HEK293 (cell line): ENCODE data around the gene ZFAND2B.

Source experiments
- KLF16 ChIP-seq: fragments of 450-650 bp; formaldehyde crosslinking; IDR thresholded peaks from 2 replicates; pipeline ENCODE4 v1.5.1; 2017; ENCODE audit warnings: missing biosample characterization, missing genetic modification characterization
- MZF1 ChIP-seq: fragments of 450-650 bp; formaldehyde crosslinking; IDR thresholded peaks from 2 replicates; pipeline ENCODE4 v1.5.1; 2017; ENCODE audit warnings: missing biosample characterization, missing genetic modification characterization, borderline replicate concordance
- OSR2 ChIP-seq: fragments of 450-650 bp; formaldehyde crosslinking; IDR thresholded peaks from 2 replicates; pipeline ENCODE4 v1.5.1; 2016; ENCODE audit warnings: missing biosample characterization, missing genetic modification characterization
- OVOL3 ChIP-seq: fragments of 450-650 bp; formaldehyde crosslinking; IDR thresholded peaks from 2 replicates; pipeline ENCODE4 v1.5.1; 2016; ENCODE audit warnings: missing biosample characterization, missing genetic modification characterization
- SP2 ChIP-seq: fragments of 450-650 bp; formaldehyde crosslinking; IDR thresholded peaks from 2 replicates; pipeline ENCODE4 v1.5.1; 2016; ENCODE audit warnings: missing biosample characterization, missing genetic modification characterization
- ZBTB8A ChIP-seq: fragments of 450-650 bp; formaldehyde crosslinking; IDR thresholded peaks from 2 replicates; pipeline ENCODE4 v1.5.1; 2016; ENCODE audit warnings: missing biosample characterization, missing genetic modification characterization
- ZEB2 ChIP-seq: fragments of 450-650 bp; formaldehyde crosslinking; IDR thresholded peaks from 2 replicates; pipeline ENCODE4 v1.5.1; 2016; ENCODE audit warnings: missing biosample characterization, missing genetic modification characterization
- ZFHX2 ChIP-seq: fragments of 450-650 bp; formaldehyde crosslinking; conservative IDR thresholded peaks from 2 replicates; pipeline ENCODE4 v1.5.1; 2016; ENCODE audit warnings: missing biosample characterization, missing genetic modification characterization
- ZNF10 ChIP-seq: fragments of 450-650 bp; formaldehyde crosslinking; IDR thresholded peaks from 2 replicates; pipeline ENCODE4 v1.5.1; 2017; ENCODE audit warnings: missing biosample characterization, missing genetic modification characterization
- ZNF121 ChIP-seq: fragments of 450-650 bp; formaldehyde crosslinking; IDR thresholded peaks from 2 replicates; pipeline ENCODE4 v1.5.1; 2016; ENCODE audit warnings: missing biosample characterization, missing genetic modification characterization
- ZNF138 ChIP-seq: fragments of 450-650 bp; formaldehyde crosslinking; IDR thresholded peaks from 2 replicates; pipeline ENCODE4 v1.5.1; 2016; ENCODE audit warnings: missing biosample characterization, missing genetic modification characterization, borderline replicate concordance
- ZNF311 ChIP-seq: fragments of 450-650 bp; formaldehyde crosslinking; IDR thresholded peaks from 2 replicates; pipeline ENCODE4 v1.5.1; 2017; ENCODE audit warnings: missing biosample characterization, missing genetic modification characterization, borderline replicate concordance
- ZNF341 ChIP-seq: fragments of 450-650 bp; formaldehyde crosslinking; IDR thresholded peaks from 2 replicates; pipeline ENCODE4; 2016; ENCODE audit warnings: low read depth, missing biosample characterization, missing genetic modification characterization
- ZNF423 ChIP-seq: fragments of 450-650 bp; formaldehyde crosslinking; IDR thresholded peaks from 2 replicates; pipeline ENCODE4 v1.5.1; 2016; ENCODE audit warnings: missing biosample characterization, missing genetic modification characterization
- ZNF600 ChIP-seq: fragments of 450-650 bp; formaldehyde crosslinking; IDR thresholded peaks from 2 replicates; pipeline ENCODE4 v1.5.1; 2016; ENCODE audit warnings: missing biosample characterization, missing genetic modification characterization
- ZNF660 ChIP-seq: fragments of 450-650 bp; IDR thresholded peaks from 2 replicates; pipeline ENCODE4 v1.5.1; 2018; ENCODE audit warnings: missing biosample characterization, mild to moderate bottlenecking, missing genetic modification characterization
- ZSCAN30 ChIP-seq: fragments of 450-650 bp; IDR thresholded peaks from 2 replicates; pipeline ENCODE4 v1.5.1; 2018; ENCODE audit warnings: missing biosample characterization, mild to moderate bottlenecking, missing genetic modification characterization, moderate library complexity
- ZXDB ChIP-seq: fragments of 450-650 bp; formaldehyde crosslinking; IDR thresholded peaks from 2 replicates; pipeline ENCODE4 v1.5.1; 2016; ENCODE audit warnings: missing biosample characterization, missing genetic modification characterization
- TF ChIP-seq, protein P1 (sequence below): fragments of 450-650 bp; formaldehyde crosslinking; conservative IDR thresholded peaks from 2 replicates; pipeline ENCODE4 v1.5.1; 2016; ENCODE audit warnings: low read depth, missing biosample characterization, missing genetic modification characterization
- TF ChIP-seq, protein P2 (sequence below): fragments of 450-650 bp; formaldehyde crosslinking; optimal IDR thresholded peaks from 2 replicates; pipeline ENCODE3; 2016; ENCODE audit warnings: missing biosample characterization, mild to moderate bottlenecking, missing genetic modification characterization
- TF ChIP-seq, protein P3 (sequence below): fragments of 450-650 bp; formaldehyde crosslinking; IDR thresholded peaks from 2 replicates; pipeline ENCODE4 v1.5.1; 2016; ENCODE audit warnings: missing biosample characterization, missing genetic modification characterization
- TF ChIP-seq, protein P4 (sequence below): fragments of 450-650 bp; formaldehyde crosslinking; IDR thresholded peaks from 2 replicates; pipeline ENCODE4 v1.5.1; 2016; ENCODE audit warnings: missing biosample characterization, missing genetic modification characterization
- TF ChIP-seq, protein P5 (sequence below): fragments of 450-650 bp; formaldehyde crosslinking; IDR thresholded peaks from 2 replicates; pipeline ENCODE4 v1.5.1; 2016; ENCODE audit warnings: missing biosample characterization, missing genetic modification characterization, borderline replicate concordance

Gene ZFAND2B

DNA sequence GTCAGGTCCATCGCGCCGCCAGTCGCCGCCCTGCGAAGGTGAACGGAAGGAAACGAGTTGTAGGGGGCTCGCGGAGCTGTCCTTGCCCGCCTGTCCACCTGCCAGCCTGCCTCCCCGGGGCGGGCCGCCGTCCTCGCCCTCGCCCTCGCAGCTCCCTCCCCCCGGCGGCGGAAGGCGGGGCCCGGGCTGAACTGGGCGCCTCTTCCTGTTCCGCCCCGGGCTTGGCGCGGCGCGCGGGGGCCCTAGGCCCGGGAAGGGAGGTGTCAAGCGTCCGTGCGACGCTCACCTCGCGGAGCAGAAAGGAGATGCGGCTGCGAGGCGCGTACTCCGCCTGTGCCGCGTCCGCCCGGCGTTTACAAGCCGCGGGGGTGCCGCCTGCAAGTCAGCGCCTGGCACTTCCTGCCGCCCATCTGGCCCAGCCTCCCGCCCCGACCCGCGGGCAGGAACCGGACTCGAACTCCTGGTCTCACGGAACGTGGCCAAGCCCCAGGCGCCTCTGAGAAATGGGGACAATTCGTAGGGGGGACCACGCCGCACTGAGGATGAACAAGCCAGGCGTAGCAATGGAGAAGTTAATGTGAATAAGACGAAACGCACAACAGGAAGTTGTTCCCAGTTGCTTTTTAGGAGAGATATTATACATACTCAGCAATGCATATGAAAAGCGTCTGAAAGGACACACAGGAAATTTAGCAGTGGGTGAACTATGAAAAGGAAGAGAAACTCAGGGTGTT lies 29.6 kb upstream of the ZFAND2B start, which contains the start of gene CNPPD1 (continued):
- TF ChIP-seq, protein P1, sequence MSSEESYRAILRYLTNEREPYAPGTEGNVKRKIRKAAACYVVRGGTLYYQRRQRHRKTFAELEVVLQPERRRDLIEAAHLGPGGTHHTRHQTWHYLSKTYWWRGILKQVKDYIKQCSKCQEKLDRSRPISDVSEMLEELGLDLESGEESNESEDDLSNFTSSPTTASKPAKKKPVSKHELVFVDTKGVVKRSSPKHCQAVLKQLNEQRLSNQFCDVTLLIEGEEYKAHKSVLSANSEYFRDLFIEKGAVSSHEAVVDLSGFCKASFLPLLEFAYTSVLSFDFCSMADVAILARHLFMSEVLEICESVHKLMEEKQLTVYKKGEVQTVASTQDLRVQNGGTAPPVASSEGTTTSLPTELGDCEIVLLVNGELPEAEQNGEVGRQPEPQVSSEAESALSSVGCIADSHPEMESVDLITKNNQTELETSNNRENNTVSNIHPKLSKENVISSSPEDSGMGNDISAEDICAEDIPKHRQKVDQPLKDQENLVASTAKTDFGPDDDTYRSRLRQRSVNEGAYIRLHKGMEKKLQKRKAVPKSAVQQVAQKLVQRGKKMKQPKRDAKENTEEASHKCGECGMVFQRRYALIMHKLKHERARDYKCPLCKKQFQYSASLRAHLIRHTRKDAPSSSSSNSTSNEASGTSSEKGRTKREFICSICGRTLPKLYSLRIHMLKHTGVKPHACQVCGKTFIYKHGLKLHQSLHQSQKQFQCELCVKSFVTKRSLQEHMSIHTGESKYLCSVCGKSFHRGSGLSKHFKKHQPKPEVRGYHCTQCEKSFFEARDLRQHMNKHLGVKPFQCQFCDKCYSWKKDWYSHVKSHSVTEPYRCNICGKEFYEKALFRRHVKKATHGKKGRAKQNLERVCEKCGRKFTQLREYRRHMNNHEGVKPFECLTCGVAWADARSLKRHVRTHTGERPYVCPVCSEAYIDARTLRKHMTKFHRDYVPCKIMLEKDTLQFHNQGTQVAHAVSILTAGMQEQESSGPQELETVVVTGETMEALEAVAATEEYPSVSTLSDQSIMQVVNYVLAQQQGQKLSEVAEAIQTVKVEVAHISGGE (tag by site-specific recombination) = peak; percentile 85
- peak; percentile 50; the same call in 1 of the 2 replicates for TF ChIP-seq KLF16 (tag by site-specific recombination)
- peak; percentile 51; the same call in 1 of the 2 replicates for TF ChIP-seq ZNF423 (tag by site-specific recombination)
- TF ChIP-seq ZNF341 (tag by site-specific recombination) = peak; percentile 1
- TF ChIP-seq, protein P2, sequence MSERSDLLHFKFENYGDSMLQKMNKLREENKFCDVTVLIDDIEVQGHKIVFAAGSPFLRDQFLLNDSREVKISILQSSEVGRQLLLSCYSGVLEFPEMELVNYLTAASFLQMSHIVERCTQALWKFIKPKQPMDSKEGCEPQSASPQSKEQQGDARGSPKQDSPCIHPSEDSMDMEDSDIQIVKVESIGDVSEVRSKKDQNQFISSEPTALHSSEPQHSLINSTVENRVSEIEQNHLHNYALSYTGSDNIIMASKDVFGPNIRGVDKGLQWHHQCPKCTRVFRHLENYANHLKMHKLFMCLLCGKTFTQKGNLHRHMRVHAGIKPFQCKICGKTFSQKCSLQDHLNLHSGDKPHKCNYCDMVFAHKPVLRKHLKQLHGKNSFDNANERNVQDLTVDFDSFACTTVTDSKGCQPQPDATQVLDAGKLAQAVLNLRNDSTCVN (tag by site-specific recombination) = peak; percentile 93
- peak; percentile 51; the same call in 1 of the 2 replicates for TF ChIP-seq ZNF121 (tag by site-specific recombination)
- TF ChIP-seq, protein P3, sequence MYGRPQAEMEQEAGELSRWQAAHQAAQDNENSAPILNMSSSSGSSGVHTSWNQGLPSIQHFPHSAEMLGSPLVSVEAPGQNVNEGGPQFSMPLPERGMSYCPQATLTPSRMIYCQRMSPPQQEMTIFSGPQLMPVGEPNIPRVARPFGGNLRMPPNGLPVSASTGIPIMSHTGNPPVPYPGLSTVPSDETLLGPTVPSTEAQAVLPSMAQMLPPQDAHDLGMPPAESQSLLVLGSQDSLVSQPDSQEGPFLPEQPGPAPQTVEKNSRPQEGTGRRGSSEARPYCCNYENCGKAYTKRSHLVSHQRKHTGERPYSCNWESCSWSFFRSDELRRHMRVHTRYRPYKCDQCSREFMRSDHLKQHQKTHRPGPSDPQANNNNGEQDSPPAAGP (tag by site-specific recombination) = peak; percentile 26; the same call in 1 of the 2 replicates
- no peak for TF ChIP-seq MZF1 (tag by site-specific recombination)
- TF ChIP-seq ZFHX2 = peak; percentile 70
- no peak for TF ChIP-seq OSR2 (tag by site-specific recombination)
- TF ChIP-seq SP2 (tag by site-specific recombination) = peak; percentile 82
- TF ChIP-seq ZNF138 = no peak
- TF ChIP-seq ZXDB (tag by site-specific recombination) = peak; percentile 59; the same call in 1 of the 2 replicates
- TF ChIP-seq, protein P4, sequence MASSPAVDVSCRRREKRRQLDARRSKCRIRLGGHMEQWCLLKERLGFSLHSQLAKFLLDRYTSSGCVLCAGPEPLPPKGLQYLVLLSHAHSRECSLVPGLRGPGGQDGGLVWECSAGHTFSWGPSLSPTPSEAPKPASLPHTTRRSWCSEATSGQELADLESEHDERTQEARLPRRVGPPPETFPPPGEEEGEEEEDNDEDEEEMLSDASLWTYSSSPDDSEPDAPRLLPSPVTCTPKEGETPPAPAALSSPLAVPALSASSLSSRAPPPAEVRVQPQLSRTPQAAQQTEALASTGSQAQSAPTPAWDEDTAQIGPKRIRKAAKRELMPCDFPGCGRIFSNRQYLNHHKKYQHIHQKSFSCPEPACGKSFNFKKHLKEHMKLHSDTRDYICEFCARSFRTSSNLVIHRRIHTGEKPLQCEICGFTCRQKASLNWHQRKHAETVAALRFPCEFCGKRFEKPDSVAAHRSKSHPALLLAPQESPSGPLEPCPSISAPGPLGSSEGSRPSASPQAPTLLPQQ (tag by site-specific recombination) = peak; percentile 48; the same call in 1 of the 2 replicates
- TF ChIP-seq ZNF10 (tag by site-specific recombination) = peak; percentile 28; the same call in 1 of the 2 replicates
- peak; percentile 99 for TF ChIP-seq ZBTB8A (tag by site-specific recombination)
- TF ChIP-seq OVOL3 (tag by site-specific recombination) = no peak
- TF ChIP-seq ZEB2 (tag by site-specific recombination) = peak; percentile 71; the same call in 1 of the 2 replicates
- TF ChIP-seq ZSCAN30 (tag by site-specific recombination) = peak; percentile 75; the same call in 1 of the 2 replicates
- no peak for TF ChIP-seq ZNF311 (tag by site-specific recombination)
- TF ChIP-seq, protein P5, sequence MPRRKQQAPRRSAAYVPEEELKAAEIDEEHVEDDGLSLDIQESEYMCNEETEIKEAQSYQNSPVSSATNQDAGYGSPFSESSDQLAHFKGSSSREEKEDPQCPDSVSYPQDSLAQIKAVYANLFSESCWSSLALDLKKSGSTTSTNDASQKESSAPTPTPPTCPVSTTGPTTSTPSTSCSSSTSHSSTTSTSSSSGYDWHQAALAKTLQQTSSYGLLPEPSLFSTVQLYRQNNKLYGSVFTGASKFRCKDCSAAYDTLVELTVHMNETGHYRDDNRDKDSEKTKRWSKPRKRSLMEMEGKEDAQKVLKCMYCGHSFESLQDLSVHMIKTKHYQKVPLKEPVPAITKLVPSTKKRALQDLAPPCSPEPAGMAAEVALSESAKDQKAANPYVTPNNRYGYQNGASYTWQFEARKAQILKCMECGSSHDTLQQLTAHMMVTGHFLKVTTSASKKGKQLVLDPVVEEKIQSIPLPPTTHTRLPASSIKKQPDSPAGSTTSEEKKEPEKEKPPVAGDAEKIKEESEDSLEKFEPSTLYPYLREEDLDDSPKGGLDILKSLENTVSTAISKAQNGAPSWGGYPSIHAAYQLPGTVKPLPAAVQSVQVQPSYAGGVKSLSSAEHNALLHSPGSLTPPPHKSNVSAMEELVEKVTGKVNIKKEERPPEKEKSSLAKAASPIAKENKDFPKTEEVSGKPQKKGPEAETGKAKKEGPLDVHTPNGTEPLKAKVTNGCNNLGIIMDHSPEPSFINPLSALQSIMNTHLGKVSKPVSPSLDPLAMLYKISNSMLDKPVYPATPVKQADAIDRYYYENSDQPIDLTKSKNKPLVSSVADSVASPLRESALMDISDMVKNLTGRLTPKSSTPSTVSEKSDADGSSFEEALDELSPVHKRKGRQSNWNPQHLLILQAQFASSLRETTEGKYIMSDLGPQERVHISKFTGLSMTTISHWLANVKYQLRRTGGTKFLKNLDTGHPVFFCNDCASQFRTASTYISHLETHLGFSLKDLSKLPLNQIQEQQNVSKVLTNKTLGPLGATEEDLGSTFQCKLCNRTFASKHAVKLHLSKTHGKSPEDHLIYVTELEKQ (tag by site-specific recombination) = no peak
- peak; percentile 57 for TF ChIP-seq ZNF600 (tag by site-specific recombination)
- 0 out of 2 replicates have a peak, but pooled peaks have one; percentile 55 for TF ChIP-seq ZNF660 (tag by site-specific recombination)
